ENCODE data around the gene CHERP. TPM values are rescaled to one million over a fixed set of nuclear protein-coding genes. Genes with fewer than 3 reads are reported as not detected.
"Not testable (repeated sequence)": the region's sequence is repeated elsewhere in the genome, so short reads cannot be mapped to it uniquely, and the experiment has no call there.

The CHERP gene
- total RNA-seq, 1 donor from 2014 or later: 6.5 TPM

GRCh38 chr19:16577531-16577985 lies 35.3 kb upstream of the CHERP start:
- DNase-seq (ENCODE audit: low spot score): no peak

DNA sequence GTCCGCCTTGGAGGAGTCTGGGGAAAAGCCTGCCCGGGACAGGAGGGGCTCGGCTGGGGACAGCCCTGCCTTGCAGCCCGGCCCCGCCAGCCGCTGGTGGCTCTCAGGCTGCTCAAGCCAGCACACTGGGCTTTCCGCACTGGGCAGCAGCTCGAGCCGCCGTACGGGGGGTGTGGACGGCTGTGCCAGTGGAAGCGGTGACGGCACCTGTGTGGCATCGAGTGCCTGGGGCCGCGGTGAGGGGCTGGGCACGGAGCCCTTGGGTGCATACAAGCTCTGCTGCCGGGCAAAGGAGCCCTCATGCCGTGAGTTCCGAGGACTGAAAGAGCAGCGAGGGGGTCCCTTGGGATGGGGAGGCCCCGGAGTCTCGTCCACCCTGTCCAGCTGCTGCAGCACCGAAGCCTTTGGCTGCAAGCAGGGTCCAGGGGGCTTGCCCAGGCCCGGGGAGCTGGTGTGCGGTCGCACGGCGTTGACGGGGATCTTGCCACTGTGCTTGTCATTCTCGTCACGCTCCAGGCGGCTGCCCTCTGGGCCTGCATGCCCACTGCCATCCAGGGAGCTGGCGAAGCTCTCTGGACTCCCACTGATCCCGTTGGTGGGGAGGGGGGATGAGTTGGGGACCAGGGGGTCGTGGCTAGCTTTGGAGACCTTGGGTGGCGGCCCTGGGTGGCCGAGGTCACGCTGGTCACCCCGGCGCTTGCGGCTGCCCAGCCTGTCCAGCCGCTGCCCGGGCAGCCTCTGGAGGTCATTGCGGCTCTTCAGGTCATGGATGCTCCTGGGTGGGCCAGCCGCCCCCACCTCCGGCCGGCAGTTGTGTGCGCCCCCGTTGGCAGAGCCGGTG lies 34.7 kb upstream of the CHERP start:
- no peak for DNase-seq (ENCODE audit: low spot score)

DNA sequence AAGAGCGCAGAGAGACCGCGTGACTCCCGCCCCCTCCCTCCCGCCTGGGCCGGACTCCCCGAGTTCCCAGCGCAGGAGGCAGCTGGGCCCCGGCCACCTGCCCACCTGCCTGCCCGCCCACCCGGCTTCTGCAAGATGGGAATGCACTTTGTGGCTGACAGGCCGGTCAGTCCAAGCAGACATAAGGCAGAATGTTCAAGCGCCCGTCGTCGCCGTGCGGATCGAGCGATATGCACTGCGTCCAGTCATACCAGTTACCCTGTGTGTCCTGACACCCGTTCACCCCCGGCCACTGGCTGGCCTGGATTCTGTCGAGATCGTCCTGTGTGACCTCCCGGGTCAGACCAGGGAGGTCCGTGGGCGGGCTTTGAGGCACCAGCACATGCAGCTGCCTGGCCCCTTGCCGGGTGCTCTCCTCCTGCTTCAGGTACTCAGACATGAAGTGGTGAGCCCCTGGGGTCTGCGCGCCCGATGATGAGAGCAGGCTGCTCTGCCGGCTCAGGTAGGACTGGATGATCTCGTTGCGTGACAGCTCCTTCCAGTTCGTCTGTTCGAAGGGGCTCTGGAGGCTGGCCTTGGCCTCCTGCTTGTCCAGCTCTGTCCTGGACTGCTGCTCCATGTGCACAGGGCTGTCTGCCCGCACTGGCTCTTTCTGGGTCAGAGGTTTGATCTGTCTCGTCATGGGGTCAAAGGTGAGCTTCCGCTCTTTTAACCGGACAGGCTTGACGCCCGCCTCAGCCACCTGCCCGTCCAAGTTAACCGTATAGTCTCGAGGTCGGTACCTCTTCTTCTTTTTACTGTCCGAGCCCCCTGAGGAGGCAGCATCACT lies 33.8 kb upstream of the CHERP start:
- DNase-seq (ENCODE audit: low spot score): no peak

- no peak for DNase-seq (ENCODE audit: low spot score)
These were observed 33.0 kb upstream of the CHERP start for GRCh38 chr19:16575282-16575681.

GRCh38 chr19:16573925-16574324 lies 31.7 kb upstream of the CHERP start:
- no peak for DNase-seq (ENCODE audit: low spot score)

- no peak for DNase-seq (ENCODE audit: low spot score)
These were observed 31.1 kb upstream of the CHERP start for GRCh38 chr19:16573296-16573695.

GRCh38 chr19:16572332-16573211 lies 30.3 kb upstream of the CHERP start, which contains the start of gene SLC35E1:
SLC35E1 (minus strand) TSS chr19:16572415; CDS start chr19:16572364, 51 bp downstream.
- DNase-seq (ENCODE audit: low spot score): peak; percentile 98

DNA sequence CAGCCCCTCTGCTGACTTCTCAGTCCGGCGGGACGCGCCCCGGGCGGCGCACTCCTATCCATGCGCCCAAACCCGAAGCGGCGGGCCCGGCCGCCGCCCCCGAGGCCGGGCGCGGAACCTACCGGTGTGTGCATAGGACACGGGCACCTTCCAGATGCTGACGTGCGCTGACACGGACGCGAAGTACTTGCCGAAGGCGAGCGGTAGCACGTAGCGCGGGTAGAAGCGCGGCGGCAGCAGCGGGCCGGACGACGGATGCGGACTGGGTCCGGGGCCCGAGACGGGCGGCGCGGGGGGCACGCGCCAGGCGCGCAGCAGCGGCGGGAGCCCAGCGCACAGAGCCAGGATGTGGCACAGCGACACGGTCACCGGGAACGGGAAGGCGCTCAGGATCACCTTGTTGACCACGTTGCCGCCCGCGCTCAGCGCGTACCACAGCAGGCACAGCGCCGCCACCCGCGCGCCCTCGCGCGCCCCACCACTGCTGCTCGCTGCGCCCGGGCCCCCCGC lies 29.6 kb upstream of the CHERP start:
- peak; percentile 20 for DNase-seq (ENCODE audit: low spot score)

- peak; percentile 23 for DNase-seq (ENCODE audit: low spot score)
These were observed 29.0 kb upstream of the CHERP start for GRCh38 chr19:16571283-16571682.

DNA sequence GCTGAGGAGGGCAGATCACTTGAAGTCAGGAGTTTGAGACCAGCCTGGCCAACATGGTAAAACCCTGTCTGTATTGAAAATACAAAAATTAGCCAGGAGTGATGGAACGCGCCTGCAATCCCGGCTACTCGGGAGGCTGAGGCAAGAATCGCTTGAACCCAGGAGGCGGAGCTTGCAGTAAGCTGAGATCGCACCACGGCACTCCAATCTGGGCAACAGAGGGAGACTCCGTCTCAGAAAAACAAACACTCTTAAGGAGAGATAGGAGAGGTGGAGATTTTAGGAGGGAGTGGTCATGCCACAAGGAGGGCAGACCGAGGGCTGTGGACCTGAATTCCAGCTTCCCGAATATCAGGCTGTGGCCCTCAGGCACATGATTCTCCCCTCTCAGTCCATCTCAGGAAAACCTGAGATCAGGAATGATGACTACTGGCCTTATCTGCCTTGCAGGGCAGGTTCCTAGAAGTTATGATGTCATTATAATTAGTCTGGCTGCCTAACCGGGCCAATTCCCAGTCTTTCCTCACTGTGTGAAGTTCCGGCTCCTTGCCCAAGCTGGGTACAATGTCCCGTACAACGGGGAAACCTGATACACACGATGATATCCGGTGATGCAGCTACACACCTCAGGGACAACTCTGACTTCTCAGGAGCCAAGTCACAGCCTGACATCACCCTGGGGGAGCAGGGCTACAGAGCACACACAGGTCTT lies 27.5 kb upstream of the CHERP start:
- no peak for DNase-seq (ENCODE audit: low spot score)

- no peak for DNase-seq (ENCODE audit: low spot score)
These were observed 24.5 kb upstream of the CHERP start for GRCh38 chr19:16566702-16567101.

DNA sequence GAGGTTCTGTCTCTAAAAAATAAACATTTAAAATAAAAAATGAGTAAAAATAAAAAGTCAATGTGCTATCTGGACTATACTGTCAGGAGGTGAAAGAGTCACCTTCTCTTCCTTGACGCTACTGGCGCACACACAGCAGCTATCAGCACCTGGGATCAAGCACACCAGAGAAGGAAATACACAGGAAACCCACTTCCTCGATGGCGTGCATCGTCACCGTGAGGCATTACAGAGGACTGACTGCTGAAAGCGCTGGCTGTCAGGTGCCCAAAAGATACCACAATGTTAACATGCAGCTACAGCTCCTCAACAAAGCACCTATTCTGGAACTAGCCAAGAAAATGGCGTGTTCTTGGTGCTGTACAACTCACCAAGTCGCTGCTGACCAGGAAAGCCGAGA lies 23.9 kb upstream of the CHERP start:
- no peak for DNase-seq (ENCODE audit: low spot score)

GRCh38 chr19:16564842-16565241 lies 22.6 kb upstream of the CHERP start:
- DNase-seq (ENCODE audit: low spot score): no peak

DNA sequence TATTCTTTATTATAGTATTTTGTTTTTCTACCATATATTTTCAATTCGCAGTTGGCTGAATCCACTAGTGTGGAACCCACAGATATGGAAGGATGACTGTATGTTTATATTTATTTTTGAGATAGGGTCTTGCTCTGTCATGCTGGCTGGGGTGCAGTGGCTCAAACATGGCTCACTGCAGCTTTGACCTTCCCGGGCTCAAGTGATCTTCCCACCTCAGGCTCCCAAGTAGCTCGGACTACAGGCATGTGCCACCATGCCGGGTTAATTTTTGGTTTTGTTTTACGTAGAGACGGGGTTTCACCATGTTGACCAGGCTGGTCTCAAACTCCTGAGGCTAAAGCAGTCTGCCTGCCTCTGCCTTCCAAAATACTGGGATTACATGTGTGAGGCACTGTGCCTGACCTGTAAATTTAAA lies 20.4 kb upstream of the CHERP start:
- DNase-seq (ENCODE audit: low spot score): no peak

GRCh38 chr19:16561382-16561781 lies 19.1 kb upstream of the CHERP start:
- DNase-seq (ENCODE audit: low spot score): no peak

DNA sequence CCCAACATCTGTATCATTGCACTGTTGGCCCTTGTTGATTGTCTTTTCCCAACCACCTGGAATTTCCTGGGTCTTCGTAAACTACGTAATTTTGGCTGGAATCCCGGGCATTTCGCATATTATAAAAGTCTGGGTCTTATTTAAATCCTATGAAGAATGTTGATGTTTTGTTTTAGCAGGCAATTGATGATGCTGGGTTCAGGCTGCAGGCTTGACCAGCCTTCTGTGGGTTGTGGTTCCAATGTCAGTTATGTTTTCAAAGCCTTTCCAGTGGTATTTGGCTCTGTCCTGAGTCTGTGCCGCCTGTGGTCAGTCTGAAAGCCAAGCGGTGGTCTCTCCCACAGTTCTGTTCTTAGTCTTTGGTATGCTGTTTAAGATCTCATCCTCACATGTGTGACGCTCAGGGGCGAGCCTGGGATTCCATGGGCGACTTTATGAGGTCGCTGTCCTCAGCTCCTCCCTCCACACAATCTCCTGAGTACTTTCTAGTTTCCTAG lies 17.6 kb upstream of the CHERP start:
- DNase-seq (ENCODE audit: low spot score): no peak

DNA sequence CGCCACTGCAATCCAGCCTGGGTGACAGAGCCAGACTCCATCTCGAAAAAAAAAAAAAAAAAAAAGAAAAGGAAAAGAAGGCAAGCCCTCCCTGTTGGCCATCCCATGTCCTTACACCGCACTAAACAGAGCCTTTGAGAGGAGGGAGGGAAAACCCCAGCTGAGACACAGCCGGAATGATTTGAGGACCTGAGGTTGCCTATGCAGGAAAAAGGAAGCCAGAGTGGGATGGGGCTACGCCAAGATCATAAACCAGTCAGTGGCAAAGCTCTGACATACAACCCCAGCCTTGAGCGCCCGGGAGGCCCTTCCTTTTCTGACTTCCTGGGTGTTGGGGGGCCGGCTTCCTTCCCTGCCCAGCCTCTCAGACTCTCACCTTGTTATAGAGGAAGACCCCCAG lies 12.5 kb upstream of the CHERP start:
- no peak for DNase-seq (ENCODE audit: low spot score)

DNA sequence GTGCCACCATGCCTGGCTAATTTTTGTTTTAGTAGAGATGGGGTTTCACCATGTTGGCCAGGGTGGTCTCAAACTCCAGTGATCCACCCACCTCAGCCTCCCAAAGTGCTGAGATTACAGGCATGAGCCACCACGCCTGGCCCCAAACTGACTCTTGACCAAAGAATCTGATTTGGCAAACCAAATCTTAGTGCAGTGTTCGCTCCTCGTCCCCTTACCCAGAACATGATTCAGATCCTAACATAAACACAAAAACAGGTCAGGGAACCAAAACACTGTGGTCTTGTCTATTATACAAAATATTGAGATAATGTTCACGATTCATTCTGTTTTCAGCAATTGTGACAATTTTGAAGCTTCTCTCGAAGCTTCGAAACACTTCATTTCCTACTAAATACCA lies 9.7 kb upstream of the CHERP start:
- DNase-seq (ENCODE audit: low spot score): not testable (repeated sequence)

DNA sequence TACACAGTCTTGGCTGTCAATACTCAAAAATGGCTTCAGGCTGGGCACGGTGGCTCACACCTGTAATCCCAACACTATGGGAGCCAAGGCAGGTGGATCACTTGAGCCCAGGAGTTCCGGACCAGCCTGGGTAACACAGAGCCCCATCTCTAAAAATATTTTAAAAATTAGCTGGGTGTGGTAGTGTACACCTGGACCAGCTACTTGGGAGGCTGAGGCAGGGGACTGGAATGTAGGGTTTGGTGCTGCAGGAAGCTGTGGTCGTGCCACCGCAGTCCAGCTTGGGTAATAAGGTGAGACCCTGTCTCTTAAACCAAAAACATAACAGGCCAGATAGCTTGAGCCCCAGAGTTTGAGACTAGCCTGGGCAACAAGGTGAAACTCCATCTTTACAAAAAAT lies 6.7 kb upstream of the CHERP start:
- DNase-seq (ENCODE audit: low spot score): no peak

GRCh38 chr19:16544473-16545231 lies 2.4 kb upstream of the CHERP start:
- no peak for DNase-seq (ENCODE audit: low spot score)

All from umbilical cord (tissue), 2 donors.